ENCODE results near the gene SNAP25. TPM values are rescaled to one million over a fixed set of nuclear protein-coding genes. Genes with fewer than 3 reads are reported as not detected.

The SNAP25 gene
- total RNA-seq, 1 experiment from 2014 or later, result 0.39 TPM

GRCh38 chr20:10281911-10282310, 63.3 kb downstream of the SNAP25 start:
- Histone ChIP-seq H3K27ac (ENCODE audit: low read depth, low read length) (no peak overlapping the region), H3K36me3 (ENCODE audit: control insufficient read depth in 1 of 2, insufficient read depth in 2 of 2, low read length in 2 of 2) (no peaks in the 10 kb centered on the region), H3K79me2 (ENCODE audit: insufficient read depth, low read length) (no peaks in the 10 kb centered on the region), H3K4me2 (ENCODE audit: low read length) (no peak overlapping the region), H3K9me2 (ENCODE audit: insufficient read depth) (no peaks in the 10 kb centered on the region), H3K27me3 (ENCODE audit: insufficient read depth, low read length) (peaks cover 64% of the 10 kb centered on the region), H3K9me3 (ENCODE audit: control insufficient read depth in 1 of 2, insufficient read depth in 1 of 2, low read depth in 1 of 2, low read length in 2 of 2) (no peaks in the 10 kb centered on the region), H3K4me1 (ENCODE audit: control insufficient read depth in 1 of 2, insufficient read depth in 2 of 2, low read length in 2 of 2) (no peaks in the 10 kb centered on the region), H3K9ac (ENCODE audit: low read length) (no peak overlapping the region), H3K4me3 (replicated peaks in 1 of 2; ENCODE audit: low read depth in 1 of 2, low read length in 2 of 2) (no peak overlapping the region), H4K20me1 (ENCODE audit: insufficient read depth) (no peaks in the 10 kb centered on the region), H2AFZ (ENCODE audit: low read depth, low read length, poor library complexity, severe bottlenecking) (no peak overlapping the region)
- CTCF ChIA-PET, result no interaction called here
- ATAC-seq, result no peak
- TF ChIP-seq RAD21 (IDR thresholded peaks at IDR 0.05; ENCODE audit: low read depth) (no peak), SIN3A (IDR thresholded peaks at IDR 0.05; ENCODE audit: low read depth) (no peak), MAX (IDR thresholded peaks at IDR 0.05) (no peak), TCF7L2 (IDR thresholded peaks at IDR 0.05; ENCODE audit: borderline replicate concordance, extremely low read depth, insufficient read depth, insufficient read length) (no peak), YY1 (IDR thresholded peaks at IDR 0.05; ENCODE audit: extremely low read depth, insufficient replicate concordance, low read depth, low read length) (no peak)
- no peak for DNase-seq (ENCODE audit: low read depth, low spot score)
- intact Hi-C loops (cut with micrococcal nuclease), result no loop called here
- POLR2A ChIA-PET, result no interaction called here
- no TSS peak for BruUV-seq (replicated peaks)
- RAD21 ChIA-PET (ENCODE audit: low non-redundant PET in 1 of 2, low total read pairs in 2 of 2, uncharacterized antibody in 2 of 2, unreplicated experiment in 2 of 2), result no interaction called here

DNA sequence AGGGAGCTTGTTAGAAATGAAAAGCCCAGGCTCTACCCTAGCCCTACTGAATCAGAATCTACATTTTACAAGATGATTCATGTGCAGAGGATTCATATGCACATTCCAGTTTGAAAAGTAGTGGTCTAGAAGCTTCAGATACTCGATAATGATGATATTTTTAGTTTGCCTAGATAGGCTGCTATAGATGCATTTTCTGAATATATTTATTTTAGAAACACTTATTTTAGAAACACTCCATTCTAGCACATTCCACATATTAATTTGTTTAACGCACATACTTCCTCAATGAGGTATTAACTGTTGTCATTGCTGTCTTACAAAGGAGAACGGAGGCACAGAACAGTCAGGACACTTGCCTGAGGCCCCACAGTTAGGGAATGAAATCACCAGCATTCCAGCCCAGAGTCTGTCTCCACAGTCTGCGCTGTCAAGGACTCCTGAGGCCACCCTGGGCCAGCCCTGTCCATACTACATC, 64.4 kb downstream of the SNAP25 start:
- BruUV-seq (replicated peaks), result no TSS peak

More for the DNA sequence above, 64.4 kb downstream of the SNAP25 start:
- no peaks in the 10 kb centered on the region for H4K20me1 ChIP-seq (ENCODE audit: insufficient read depth)
- H3K9ac ChIP-seq (ENCODE audit: low read length), result no peak overlapping the region
- H3K27ac ChIP-seq (ENCODE audit: low read depth, low read length), result no peak overlapping the region
- DNase-seq (ENCODE audit: low read depth, low spot score) (no peak), ATAC-seq (no peak)
- H2AFZ ChIP-seq (ENCODE audit: low read depth, low read length, poor library complexity, severe bottlenecking), result no peak overlapping the region
- H3K4me3 ChIP-seq (replicated peaks in 1 of 2; ENCODE audit: low read depth in 1 of 2, low read length in 2 of 2), result no peak overlapping the region
- TF ChIP-seq SRF (IDR thresholded peaks at IDR 0.05; ENCODE audit: low read depth), result no peak
- TF ChIP-seq, protein P1, sequence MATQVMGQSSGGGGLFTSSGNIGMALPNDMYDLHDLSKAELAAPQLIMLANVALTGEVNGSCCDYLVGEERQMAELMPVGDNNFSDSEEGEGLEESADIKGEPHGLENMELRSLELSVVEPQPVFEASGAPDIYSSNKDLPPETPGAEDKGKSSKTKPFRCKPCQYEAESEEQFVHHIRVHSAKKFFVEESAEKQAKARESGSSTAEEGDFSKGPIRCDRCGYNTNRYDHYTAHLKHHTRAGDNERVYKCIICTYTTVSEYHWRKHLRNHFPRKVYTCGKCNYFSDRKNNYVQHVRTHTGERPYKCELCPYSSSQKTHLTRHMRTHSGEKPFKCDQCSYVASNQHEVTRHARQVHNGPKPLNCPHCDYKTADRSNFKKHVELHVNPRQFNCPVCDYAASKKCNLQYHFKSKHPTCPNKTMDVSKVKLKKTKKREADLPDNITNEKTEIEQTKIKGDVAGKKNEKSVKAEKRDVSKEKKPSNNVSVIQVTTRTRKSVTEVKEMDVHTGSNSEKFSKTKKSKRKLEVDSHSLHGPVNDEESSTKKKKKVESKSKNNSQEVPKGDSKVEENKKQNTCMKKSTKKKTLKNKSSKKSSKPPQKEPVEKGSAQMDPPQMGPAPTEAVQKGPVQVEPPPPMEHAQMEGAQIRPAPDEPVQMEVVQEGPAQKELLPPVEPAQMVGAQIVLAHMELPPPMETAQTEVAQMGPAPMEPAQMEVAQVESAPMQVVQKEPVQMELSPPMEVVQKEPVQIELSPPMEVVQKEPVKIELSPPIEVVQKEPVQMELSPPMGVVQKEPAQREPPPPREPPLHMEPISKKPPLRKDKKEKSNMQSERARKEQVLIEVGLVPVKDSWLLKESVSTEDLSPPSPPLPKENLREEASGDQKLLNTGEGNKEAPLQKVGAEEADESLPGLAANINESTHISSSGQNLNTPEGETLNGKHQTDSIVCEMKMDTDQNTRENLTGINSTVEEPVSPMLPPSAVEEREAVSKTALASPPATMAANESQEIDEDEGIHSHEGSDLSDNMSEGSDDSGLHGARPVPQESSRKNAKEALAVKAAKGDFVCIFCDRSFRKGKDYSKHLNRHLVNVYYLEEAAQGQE (IDR thresholded peaks at IDR 0.05; ENCODE audit: low read depth), result no peak
- TF ChIP-seq JUND (IDR thresholded peaks at IDR 0.05), result no peak
- no peak for TF ChIP-seq RAD21 (IDR thresholded peaks at IDR 0.05; ENCODE audit: low read depth)
- TF ChIP-seq CTCF (IDR thresholded peaks at IDR 0.05 in 2 of 3, conservative IDR thresholded peaks at IDR 0.05 in 1 of 3; ENCODE audit: borderline replicate concordance in 1 of 3, insufficient read depth in 1 of 3, low read depth in 2 of 3, low read length in 2 of 3), result no peak
- no peak for TF ChIP-seq SP1 (IDR thresholded peaks at IDR 0.05; ENCODE audit: low read depth)
- no peak for TF ChIP-seq YY1 (IDR thresholded peaks at IDR 0.05; ENCODE audit: extremely low read depth, insufficient replicate concordance, low read depth, low read length)
- no peak for TF ChIP-seq TCF7L2 (IDR thresholded peaks at IDR 0.05; ENCODE audit: borderline replicate concordance, extremely low read depth, insufficient read depth, insufficient read length)
- no peaks in the 10 kb centered on the region for H3K9me2 ChIP-seq (ENCODE audit: insufficient read depth)
- H3K79me2 ChIP-seq (ENCODE audit: insufficient read depth, low read length), result no peaks in the 10 kb centered on the region
- ChIA-PET POLR2A (no interaction called here), CTCF (no interaction called here), RAD21 (ENCODE audit: low non-redundant PET in 1 of 2, low total read pairs in 2 of 2, uncharacterized antibody in 2 of 2, unreplicated experiment in 2 of 2) (no interaction called here)
- no peak overlapping the region for H3K4me2 ChIP-seq (ENCODE audit: low read length)
- intact Hi-C loops (cut with micrococcal nuclease), result no loop called here
- H3K9me3 ChIP-seq (ENCODE audit: control insufficient read depth in 1 of 2, insufficient read depth in 1 of 2, low read depth in 1 of 2, low read length in 2 of 2), result no peaks in the 10 kb centered on the region
- H3K36me3 ChIP-seq (ENCODE audit: control insufficient read depth in 1 of 2, insufficient read depth in 2 of 2, low read length in 2 of 2), result no peaks in the 10 kb centered on the region
- peaks cover 53% of the 10 kb centered on the region for H3K27me3 ChIP-seq (ENCODE audit: insufficient read depth, low read length)
- H3K4me1 ChIP-seq (ENCODE audit: control insufficient read depth in 1 of 2, insufficient read depth in 2 of 2, low read length in 2 of 2), result no peaks in the 10 kb centered on the region
